HG02885 (cell line): Measurements from ENCODE around the gene RBM27.
"Not testable (repeated sequence)": the region's sequence is repeated elsewhere in the genome, so short reads cannot be mapped to it uniquely, and the experiment has no call there.

ENCODE experiments used
- ATAC-seq: cut with Tn5 transposase; IDR thresholded peaks from one replicate; pipeline ENCODE4 v1.9.1; 2021; ENCODE audit warnings: mild to moderate bottlenecking; ENCODE audit not compliant: unreplicated experiment, poor library complexity

RBM27 gene

GRCh38 chr5:146203011-146203871 is at the start of gene RBM27:
RBM27 (plus strand) TSS chr5:146203605; CDS start chr5:146203766, 161 bp downstream.
- peak; percentile 100 for ATAC-seq

GRCh38 chr5:146158255-146158654 is 45.1 kb upstream of the RBM27 start:
- no peak for ATAC-seq

GRCh38 chr5:146164382-146164781 is 39.0 kb upstream of the RBM27 start:
- no peak for ATAC-seq

GRCh38 chr5:146165460-146165859 is 37.9 kb upstream of the RBM27 start:
- ATAC-seq, result no peak

GRCh38 chr5:146165903-146166302 is 37.5 kb upstream of the RBM27 start:
- ATAC-seq, result no peak

- ATAC-seq, result no peak
Observed at GRCh38 chr5:146169076-146169475, 34.3 kb upstream of the RBM27 start.

GRCh38 chr5:146173049-146173448 is 30.4 kb upstream of the RBM27 start:
- ATAC-seq, result peak; percentile 83

GRCh38 chr5:146173597-146173996 is 29.8 kb upstream of the RBM27 start:
- ATAC-seq, result peak; percentile 96

- ATAC-seq, result no peak
Observed at GRCh38 chr5:146176805-146177204, 26.6 kb upstream of the RBM27 start.

- ATAC-seq, result no peak
Observed at GRCh38 chr5:146179696-146180095, 23.7 kb upstream of the RBM27 start.

GRCh38 chr5:146183403-146183802 is 20.0 kb upstream of the RBM27 start:
- ATAC-seq, result not testable (repeated sequence)

- no peak for ATAC-seq
Observed at GRCh38 chr5:146185161-146185560, 18.2 kb upstream of the RBM27 start.

- no peak for ATAC-seq
Observed at GRCh38 chr5:146188358-146188757, 15.0 kb upstream of the RBM27 start.

GRCh38 chr5:146192571-146193043 is 10.8 kb upstream of the RBM27 start:
- no peak for ATAC-seq

- no peak for ATAC-seq
Observed at GRCh38 chr5:146193285-146193684, 10.1 kb upstream of the RBM27 start.

- ATAC-seq, result not testable (repeated sequence)
Observed at GRCh38 chr5:146194997-146195396, 8.4 kb upstream of the RBM27 start.

GRCh38 chr5:146196459-146197048 is 6.9 kb upstream of the RBM27 start:
- ATAC-seq, result no peak

GRCh38 chr5:146199176-146199815 is 4.1 kb upstream of the RBM27 start:
- no peak for ATAC-seq

- not testable (repeated sequence) for ATAC-seq
Observed at GRCh38 chr5:146201795-146202194, 1.6 kb upstream of the RBM27 start.

GRCh38 chr5:146203872-146204192 is 427 bp downstream of the RBM27 start:
- peak; percentile 11 for ATAC-seq

GRCh38 chr5:146205499-146206202 is 2.2 kb downstream of the RBM27 start:
- no peak for ATAC-seq
